Measurements from ENCODE around the gene PLA2G2F. TPM values are rescaled to one million over a fixed set of nuclear protein-coding genes. Genes with fewer than 3 reads are reported as not detected.
A peak's percentile ranks its signal among the peaks of the same experiment; 100 is the strongest.

Gene PLA2G2F
- total and polyA plus RNA-seq, 9 of the 15 experiments (the other 6 are each of a cell fraction or from before 2014, with no cell fraction given), result not detected

- TF ChIP-seq ZNF592 (IDR thresholded peaks at IDR 0.05) (no peak), NRF1 (conservative IDR thresholded peaks at IDR 0.05 in 1 of 2, IDR thresholded peaks at IDR 0.05 in 1 of 2) (peak; percentile 69 to 72), L3MBTL2 (IDR thresholded peaks at IDR 0.05) (no peak), IRF9 (tag; IDR thresholded peaks at IDR 0.05) (no peak), MCM2 (IDR thresholded peaks at IDR 0.05; ENCODE audit: low read depth) (no peak)
These were observed 2.9 kb upstream of the PLA2G2F start (continued) for GRCh38 chr1:20136249-20136648.

- DNase-seq (ENCODE audit: extremely low read depth in 1 of 4, low spot score in 3 of 4) (no peak), FAIRE-seq (no peak), ATAC-seq (no peak)
- no peaks in the 10 kb centered on the region for H4K20me1 ChIP-seq (replicated peaks; ENCODE audit: control insufficient read depth, insufficient read depth, low read length)
- no peak overlapping the region for H3K4me2 ChIP-seq (ENCODE audit: insufficient read depth, low read length)
- H3K27me3 ChIP-seq (ENCODE audit: control insufficient read depth in 2 of 2, insufficient read depth in 2 of 2, low read length in 2 of 2), result peaks cover 5 to 50% of the 10 kb centered on the region in 2 experiments; a peak in 2 of 5 replicates
- no peaks in the 10 kb centered on the region for H3K36me3 ChIP-seq (ENCODE audit: control insufficient read depth, insufficient read depth, low read length)
- 2% methylated on average over 4 of the region's 4 CpGs for WGBS (ENCODE audit: insufficient coverage, low coverage, missing lambda C conversion rate)
- no peaks in the 10 kb centered on the region for H3K4me1 ChIP-seq (replicated peaks in 1 of 2; ENCODE audit: control insufficient read depth in 2 of 2, insufficient read depth in 2 of 2, low read length in 2 of 2)
- ChIA-PET POLR2A (no interaction called here), CTCF (ENCODE audit: low intra/inter-chr PET ratio) (no interaction called here)
- intact Hi-C loops (cut with micrococcal nuclease) (no loop called here), in situ Hi-C loops (cut with MboI) (no loop called here)
- no TSS peak for BruUV-seq (replicated peaks)
- H3K27ac ChIP-seq (ENCODE audit: extremely low read depth, low read depth, low read length), result no peak overlapping the region
- no peak overlapping the region for H3K9ac ChIP-seq (ENCODE audit: insufficient read depth in 1 of 2, low read depth in 2 of 2, low read length in 2 of 2)
- no peak overlapping the region for H3K4me3 ChIP-seq
- H3K9me3 ChIP-seq (replicated peaks; ENCODE audit: control insufficient read depth, insufficient read depth, low read depth, low read length), result no peaks in the 10 kb centered on the region
- no peaks in the 10 kb centered on the region for H3K79me2 ChIP-seq (ENCODE audit: control insufficient read depth, insufficient read depth, low read length)
- no peaks in the 10 kb centered on the region for H3K9me1 ChIP-seq (ENCODE audit: control insufficient read depth, insufficient read depth, low read length)
- H2AFZ ChIP-seq (ENCODE audit: low read depth, low read length), result no peak overlapping the region
- TF ChIP-seq ZNF24 (IDR thresholded peaks at IDR 0.05) (no peak), E2F6 (IDR thresholded peaks at IDR 0.05; ENCODE audit: borderline replicate concordance in 1 of 2, extremely low read depth in 1 of 2, insufficient read depth in 1 of 2, insufficient read length in 1 of 2, low read depth in 1 of 2, low read length in 1 of 2, poor library complexity in 1 of 2, severe bottlenecking in 1 of 2) (no peak), ERF (CRISPR knock-in tag; IDR thresholded peaks at IDR 0.05) (no peak), ZBTB26 (CRISPR knock-in tag; IDR thresholded peaks at IDR 0.05) (no peak)
These were observed 2.1 kb upstream of the PLA2G2F start for GRCh38 chr1:20137055-20137454.

Data from K562 (cell line).